ENCODE results near the gene PLK4.
"Not testable (repeated sequence)": the region's sequence is repeated elsewhere in the genome, so short reads cannot be mapped to it uniquely, and the experiment has no call there.

The PLK4 gene

DNA sequence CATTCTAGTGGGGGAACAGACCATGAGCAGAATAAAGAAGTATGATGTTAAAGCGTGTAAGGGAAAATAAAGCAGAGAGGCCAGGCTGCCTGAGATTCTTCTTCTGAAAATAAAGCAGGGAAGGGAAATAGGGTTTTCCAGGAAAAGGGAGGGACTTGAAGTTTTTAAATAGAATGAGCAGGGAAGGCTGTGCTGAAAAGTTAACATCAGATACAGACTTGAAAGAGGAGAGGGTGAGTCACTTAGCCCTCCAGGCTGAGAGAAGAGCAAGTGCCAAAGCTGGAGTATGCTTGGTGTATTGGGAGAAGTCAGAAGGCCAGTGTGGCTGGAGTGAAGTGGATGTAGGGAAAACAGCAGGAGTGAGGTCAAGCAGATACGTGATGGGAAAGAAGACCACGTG lies 10.0 kb upstream of the PLK4 start:
- Mint-ChIP-seq H3K36me3 (peaks cover 2% of the 10 kb centered on the region), H3K4me1 (no peaks in the 10 kb centered on the region), H3K27ac (no peak overlapping the region), H3K4me3 (no peak overlapping the region), H3K9me3 (peaks cover 2% of the 10 kb centered on the region), H3K27me3 (no peaks in the 10 kb centered on the region)
- ATAC-seq (ENCODE audit: low read depth) (no peak), DNase-seq (ENCODE audit: low spot score in 2 of 2) (no peak)

DNA sequence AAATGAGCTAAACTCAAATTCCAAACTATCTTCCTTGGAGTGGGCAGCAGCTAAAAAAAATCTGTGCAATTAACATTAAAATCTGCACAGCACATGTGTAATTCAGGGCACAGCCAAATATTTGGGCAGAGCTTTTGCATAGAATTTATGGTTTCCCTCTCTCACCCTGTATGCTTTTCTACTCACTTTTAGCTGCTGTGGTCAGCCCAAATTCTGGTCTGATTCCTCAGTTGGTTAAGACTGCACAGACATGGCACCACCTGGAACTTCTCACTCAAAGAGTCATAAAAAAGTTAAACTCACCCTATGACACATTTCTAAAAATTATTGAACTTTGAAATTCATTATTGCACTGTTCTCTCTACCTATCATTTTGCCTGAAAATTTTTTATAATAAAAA lies 4.9 kb upstream of the PLK4 start:
- Mint-ChIP-seq H3K27me3 (no peaks in the 10 kb centered on the region), H3K9me3 (peaks cover 2% of the 10 kb centered on the region), H3K4me3 (no peak overlapping the region), H3K4me1 (peaks cover under 1% of the 10 kb centered on the region), H3K36me3 (peaks cover 3% of the 10 kb centered on the region), H3K27ac (no peak overlapping the region)
- ATAC-seq (ENCODE audit: low read depth) (no peak), DNase-seq (ENCODE audit: low spot score in 2 of 2) (no peak)

DNA sequence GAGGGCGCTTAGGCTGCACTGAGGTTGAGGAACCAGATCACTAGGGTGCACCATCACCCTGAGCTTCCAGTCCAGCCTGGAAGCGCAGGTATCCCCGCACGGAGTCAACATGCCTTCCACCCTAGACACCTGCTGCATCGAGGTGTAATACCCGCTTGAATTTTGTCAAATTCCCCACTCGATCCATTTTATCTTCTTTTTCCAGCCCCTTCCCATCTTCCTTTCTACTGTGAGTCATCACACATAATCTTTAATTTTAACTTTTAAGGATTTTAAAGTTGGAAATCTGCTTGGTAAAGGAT lies 821 bp downstream of the PLK4 start:
- H3K27ac Mint-ChIP-seq, result peak overlapping the region; percentile 97
- H3K27me3 Mint-ChIP-seq, result no peaks in the 10 kb centered on the region
- H3K4me3 Mint-ChIP-seq, result peak overlapping the region; percentile 86
- DNase-seq (ENCODE audit: low spot score in 2 of 2) (no peak), ATAC-seq (ENCODE audit: low read depth) (no peak)
- H3K36me3 Mint-ChIP-seq, result peaks cover 6% of the 10 kb centered on the region
- H3K9me3 Mint-ChIP-seq, result no peaks in the 10 kb centered on the region
- peaks cover 6% of the 10 kb centered on the region for H3K4me1 Mint-ChIP-seq

DNA sequence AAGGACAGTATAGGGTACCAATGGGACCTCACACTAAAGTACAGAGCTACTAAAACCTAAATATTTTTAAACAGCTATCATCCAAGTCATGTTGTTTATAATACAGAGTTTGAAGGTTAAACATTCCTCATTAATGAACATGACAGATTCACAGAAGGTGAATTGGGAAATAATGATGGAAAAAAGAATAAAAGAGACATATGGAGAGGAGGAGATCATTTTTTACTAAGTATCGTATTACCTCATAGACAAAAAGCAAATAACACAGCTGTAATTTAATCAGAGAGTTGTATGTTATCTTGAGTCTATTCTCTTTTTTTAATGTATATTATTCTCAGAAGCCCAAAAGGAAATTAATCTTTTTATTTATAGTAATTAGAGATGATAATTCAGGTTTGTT lies 7.9 kb downstream of the PLK4 start:
- no peak for DNase-seq (ENCODE audit: low spot score in 2 of 2)
- Mint-ChIP-seq H3K27ac (no peak overlapping the region), H3K9me3 (no peaks in the 10 kb centered on the region), H3K4me1 (no peaks in the 10 kb centered on the region), H3K4me3 (no peak overlapping the region), H3K36me3 (peaks cover 6% of the 10 kb centered on the region), H3K27me3 (no peaks in the 10 kb centered on the region)
- no peak for ATAC-seq (ENCODE audit: low read depth)

DNA sequence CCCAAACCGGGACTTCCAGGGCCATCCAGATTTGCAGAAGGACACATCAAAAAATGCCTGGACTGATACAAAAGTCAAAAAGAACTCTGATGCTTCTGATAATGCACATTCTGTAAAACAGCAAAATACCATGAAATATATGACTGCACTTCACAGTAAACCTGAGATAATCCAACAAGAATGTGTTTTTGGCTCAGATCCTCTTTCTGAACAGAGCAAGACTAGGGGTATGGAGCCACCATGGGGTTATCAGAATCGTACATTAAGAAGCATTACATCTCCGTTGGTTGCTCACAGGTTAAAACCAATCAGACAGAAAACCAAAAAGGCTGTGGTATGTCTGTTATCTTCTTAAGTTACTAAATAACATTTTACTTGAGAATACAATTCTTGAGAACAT lies 9.2 kb downstream of the PLK4 start:
- ATAC-seq (ENCODE audit: low read depth) (no peak), DNase-seq (ENCODE audit: low spot score in 2 of 2) (no peak)
- Mint-ChIP-seq H3K27me3 (no peaks in the 10 kb centered on the region), H3K4me3 (no peak overlapping the region), H3K27ac (no peak overlapping the region), H3K36me3 (peaks cover 10% of the 10 kb centered on the region), H3K4me1 (no peaks in the 10 kb centered on the region), H3K9me3 (no peaks in the 10 kb centered on the region)

DNA sequence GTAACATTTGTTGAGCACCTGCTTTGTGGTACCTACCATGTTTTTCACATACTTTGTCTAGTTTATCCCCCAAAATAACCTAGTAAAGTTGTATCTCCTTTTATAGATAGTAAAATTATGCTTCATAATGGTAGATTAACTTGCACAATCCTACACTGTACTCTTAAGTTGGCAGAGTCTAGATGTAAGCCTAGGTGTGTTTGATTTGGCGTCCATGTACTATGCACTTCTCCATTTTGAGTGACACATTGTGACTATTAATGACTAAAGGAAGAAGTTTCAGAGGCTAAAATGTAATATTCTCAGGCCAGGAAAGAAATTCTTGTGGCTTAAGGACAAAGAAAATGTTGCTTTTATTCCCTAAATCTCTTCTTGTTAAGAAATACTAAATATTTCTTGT lies 15.4 kb downstream of the PLK4 start:
- Mint-ChIP-seq H3K27me3 (no peaks in the 10 kb centered on the region), H3K27ac (no peak overlapping the region), H3K9me3 (no peaks in the 10 kb centered on the region), H3K36me3 (peaks cover 6% of the 10 kb centered on the region), H3K4me1 (no peaks in the 10 kb centered on the region), H3K4me3 (no peak overlapping the region)
- no peak for ATAC-seq (ENCODE audit: low read depth)
- DNase-seq (ENCODE audit: low spot score in 2 of 2), result no peak

DNA sequence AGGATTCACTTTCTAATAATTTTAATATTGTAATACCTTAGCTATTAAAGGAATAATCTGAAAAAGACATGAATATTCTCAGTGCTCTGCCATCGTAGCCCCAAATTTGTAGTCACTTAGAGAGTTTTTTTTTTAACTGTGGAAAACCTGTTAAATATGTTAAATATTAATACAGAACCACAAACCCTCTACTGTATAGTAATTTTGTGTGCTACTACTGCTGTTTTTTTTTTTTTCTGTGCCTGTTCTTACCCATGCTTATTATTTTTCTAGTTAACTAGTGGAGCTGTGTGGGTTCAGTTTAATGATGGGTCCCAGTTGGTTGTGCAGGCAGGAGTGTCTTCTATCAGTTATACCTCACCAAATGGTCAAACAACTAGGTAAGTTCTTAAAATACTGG lies 15.8 kb downstream of the PLK4 start:
- Mint-ChIP-seq H3K4me1 (no peaks in the 10 kb centered on the region), H3K9me3 (no peaks in the 10 kb centered on the region), H3K36me3 (peaks cover 6% of the 10 kb centered on the region), H3K27ac (no peak overlapping the region), H3K27me3 (no peaks in the 10 kb centered on the region), H3K4me3 (no peak overlapping the region)
- DNase-seq (ENCODE audit: low spot score in 2 of 2), result no peak
- no peak for ATAC-seq (ENCODE audit: low read depth)

DNA sequence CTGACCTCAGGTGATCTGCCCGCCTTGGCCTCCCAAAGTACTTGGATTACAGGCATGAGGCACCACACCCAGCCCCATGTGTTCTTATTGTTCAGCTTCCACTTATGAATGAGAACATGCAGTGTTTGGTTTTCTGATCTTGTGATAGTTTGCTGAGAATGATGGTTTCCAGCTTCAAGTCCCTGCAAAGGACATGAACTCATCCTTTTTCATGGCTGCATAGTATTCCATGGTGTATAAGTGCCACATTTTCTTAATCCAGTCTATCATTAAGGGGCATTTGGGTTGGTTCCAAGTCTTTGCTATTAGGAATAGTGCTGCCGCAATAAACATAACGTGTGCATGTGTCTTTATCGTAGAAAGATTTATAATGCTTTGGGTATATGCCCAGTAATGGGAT lies 19.0 kb downstream of the PLK4 start:
- not testable (repeated sequence) for ATAC-seq (ENCODE audit: low read depth); H3K36me3 Mint-ChIP-seq; H3K4me3 Mint-ChIP-seq; H3K9me3 Mint-ChIP-seq; H3K27me3 Mint-ChIP-seq; H3K27ac Mint-ChIP-seq; H3K4me1 Mint-ChIP-seq; DNase-seq (ENCODE audit: low spot score in 2 of 2)

DNA sequence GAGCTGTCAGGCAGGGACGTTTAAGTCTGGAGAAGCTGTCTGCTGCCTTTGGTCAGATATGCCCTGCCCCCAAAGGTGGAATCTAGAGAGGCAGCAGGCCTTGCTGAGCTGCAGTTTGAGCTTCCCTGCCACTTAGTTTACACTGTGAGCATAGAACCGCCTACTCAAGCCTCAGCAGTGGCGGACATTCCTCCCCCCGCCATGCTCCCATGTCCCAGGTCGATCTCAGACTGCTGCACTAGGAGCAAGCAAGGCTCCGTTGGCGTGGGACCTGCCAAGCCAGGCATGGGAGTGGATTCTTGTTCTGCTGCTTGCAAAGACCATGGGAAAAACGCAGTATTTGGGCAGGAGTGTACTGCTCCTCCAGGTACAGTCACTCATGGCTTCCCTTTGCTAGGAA lies 24.3 kb downstream of the PLK4 start:
- no peak overlapping the region for H3K27ac Mint-ChIP-seq
- H3K9me3 Mint-ChIP-seq, result peaks cover 1% of the 10 kb centered on the region
- H3K27me3 Mint-ChIP-seq, result no peaks in the 10 kb centered on the region
- H3K4me3 Mint-ChIP-seq, result no peak overlapping the region
- H3K4me1 Mint-ChIP-seq, result no peaks in the 10 kb centered on the region
- H3K36me3 Mint-ChIP-seq, result no peaks in the 10 kb centered on the region
- DNase-seq (ENCODE audit: low spot score in 2 of 2) (no peak), ATAC-seq (ENCODE audit: low read depth) (no peak)

DNA sequence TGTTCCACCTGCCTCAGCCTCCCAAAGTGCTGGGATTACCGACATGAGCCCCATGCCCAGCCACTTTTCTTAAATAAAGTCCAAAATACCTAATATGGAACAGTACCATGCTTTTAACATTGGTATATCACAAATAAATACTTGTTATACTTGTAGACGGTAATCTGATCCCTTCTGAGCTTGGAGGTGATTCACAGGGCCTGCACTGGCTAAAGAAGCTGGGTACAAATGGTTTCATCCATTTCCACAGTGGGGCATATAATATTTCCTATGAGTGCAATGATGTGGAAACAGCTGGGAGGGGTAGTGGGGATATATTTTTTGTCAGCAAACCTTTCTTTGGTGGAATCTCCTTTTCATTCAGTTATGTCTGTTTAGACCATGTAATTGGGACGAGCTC lies 35.8 kb downstream of the PLK4 start:
- peaks cover 4% of the 10 kb centered on the region for H3K4me1 Mint-ChIP-seq
- DNase-seq (ENCODE audit: low spot score in 2 of 2) (no peak), ATAC-seq (ENCODE audit: low read depth) (no peak)
- no peak overlapping the region for H3K4me3 Mint-ChIP-seq
- H3K27me3 Mint-ChIP-seq, result no peaks in the 10 kb centered on the region
- peaks cover 14% of the 10 kb centered on the region for H3K36me3 Mint-ChIP-seq
- H3K27ac Mint-ChIP-seq, result no peak overlapping the region
- H3K9me3 Mint-ChIP-seq, result no peaks in the 10 kb centered on the region

DNA sequence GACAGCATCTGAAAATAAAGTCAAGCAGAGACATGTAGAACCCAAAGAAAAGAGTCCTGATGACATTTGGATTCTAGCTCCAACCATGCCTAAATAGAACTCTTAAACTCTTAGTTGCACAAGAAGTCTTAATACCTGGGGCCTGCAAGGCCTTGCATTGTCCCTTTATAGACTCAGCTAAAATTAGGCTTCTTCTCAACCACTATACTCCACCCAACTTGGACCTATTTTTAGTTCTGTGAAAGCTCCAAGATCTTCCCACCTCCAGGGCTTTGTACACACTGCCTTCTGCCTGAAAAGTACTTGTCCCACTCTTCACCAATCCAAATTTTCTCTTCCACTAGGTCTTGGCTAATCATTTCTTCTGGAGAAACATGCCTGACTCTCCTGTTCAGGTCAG lies 36.5 kb downstream of the PLK4 start:
- Mint-ChIP-seq H3K4me3 (no peak overlapping the region), H3K9me3 (no peaks in the 10 kb centered on the region), H3K27ac (no peak overlapping the region), H3K4me1 (peaks cover 4% of the 10 kb centered on the region), H3K27me3 (no peaks in the 10 kb centered on the region), H3K36me3 (peaks cover 14% of the 10 kb centered on the region)
- DNase-seq (ENCODE audit: low spot score in 2 of 2) (no peak), ATAC-seq (ENCODE audit: low read depth) (no peak)

DNA sequence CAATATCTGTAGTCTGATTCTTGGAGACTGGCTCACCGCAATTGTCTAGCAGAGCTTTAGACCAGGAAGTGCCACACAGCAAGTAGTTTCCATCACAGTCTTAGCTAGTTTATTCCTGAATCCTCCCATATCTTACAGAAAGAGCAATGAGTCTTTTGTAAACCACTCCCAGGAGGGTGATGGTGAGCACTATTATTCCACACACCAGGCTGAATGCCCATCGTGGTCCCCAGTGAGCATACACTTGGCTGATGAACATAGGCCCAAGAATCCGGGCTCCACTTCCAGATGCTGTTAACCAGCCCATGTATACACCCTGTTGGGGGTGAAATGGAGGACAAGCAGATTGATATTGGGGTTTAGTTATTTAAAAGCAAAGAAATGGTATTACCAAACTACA lies 39.8 kb downstream of the PLK4 start:
- Mint-ChIP-seq H3K27me3 (no peaks in the 10 kb centered on the region), H3K4me3 (no peak overlapping the region), H3K9me3 (peaks cover 2% of the 10 kb centered on the region), H3K27ac (no peak overlapping the region), H3K4me1 (peaks cover 6% of the 10 kb centered on the region), H3K36me3 (peaks cover 32% of the 10 kb centered on the region)
- ATAC-seq (ENCODE audit: low read depth) (no peak), DNase-seq (ENCODE audit: low spot score in 2 of 2) (no peak)

DNA sequence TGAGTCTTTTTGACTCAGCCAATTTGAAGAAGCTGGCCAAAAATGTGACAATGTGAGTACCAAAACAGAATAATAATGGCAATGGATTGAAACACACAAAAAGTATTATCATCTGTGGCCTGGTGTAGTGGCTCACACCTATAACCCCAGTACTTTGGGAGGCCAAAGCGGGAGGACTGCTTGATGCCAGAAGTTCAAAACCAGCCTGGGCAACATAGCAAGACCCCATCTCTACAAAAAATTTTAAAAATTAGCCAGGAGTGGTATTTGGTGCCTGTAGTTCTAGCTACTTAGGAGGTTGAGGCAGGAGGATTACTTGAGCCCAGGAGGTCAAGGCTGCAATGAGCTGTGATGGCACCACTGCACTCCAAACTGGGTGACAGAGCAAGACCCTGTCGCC lies 41.5 kb downstream of the PLK4 start:
- Mint-ChIP-seq H3K4me1 (peaks cover 6% of the 10 kb centered on the region), H3K27ac (no peak overlapping the region), H3K36me3 (peaks cover 40% of the 10 kb centered on the region), H3K4me3 (no peak overlapping the region), H3K27me3 (no peaks in the 10 kb centered on the region), H3K9me3 (peaks cover 4% of the 10 kb centered on the region)
- ATAC-seq (ENCODE audit: low read depth), result no peak
- no peak for DNase-seq (ENCODE audit: low spot score in 2 of 2)

DNA sequence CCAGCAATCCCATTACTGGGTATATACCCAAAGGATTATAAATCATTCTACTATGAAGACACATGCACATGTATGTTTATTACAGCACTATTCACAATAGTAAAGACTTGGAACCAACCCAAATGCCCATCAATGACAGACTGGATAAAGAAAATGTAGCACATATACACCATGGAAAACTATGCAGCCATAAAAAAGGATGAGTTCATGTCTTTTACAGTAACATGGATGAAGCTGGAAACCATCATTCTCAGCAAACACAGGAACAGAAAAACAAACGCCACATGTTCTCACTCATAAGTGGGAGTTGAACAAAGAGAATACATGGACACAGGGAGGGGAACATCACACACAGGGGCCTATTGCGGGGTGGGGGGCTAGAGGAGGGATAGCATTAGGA lies 45.0 kb downstream of the PLK4 start:
- DNase-seq (ENCODE audit: low spot score in 2 of 2); H3K27me3 Mint-ChIP-seq; H3K9me3 Mint-ChIP-seq; ATAC-seq (ENCODE audit: low read depth); H3K27ac Mint-ChIP-seq; H3K4me3 Mint-ChIP-seq; H3K4me1 Mint-ChIP-seq: not testable (repeated sequence)
- peaks cover 41% of the 10 kb centered on the region for H3K36me3 Mint-ChIP-seq

DNA sequence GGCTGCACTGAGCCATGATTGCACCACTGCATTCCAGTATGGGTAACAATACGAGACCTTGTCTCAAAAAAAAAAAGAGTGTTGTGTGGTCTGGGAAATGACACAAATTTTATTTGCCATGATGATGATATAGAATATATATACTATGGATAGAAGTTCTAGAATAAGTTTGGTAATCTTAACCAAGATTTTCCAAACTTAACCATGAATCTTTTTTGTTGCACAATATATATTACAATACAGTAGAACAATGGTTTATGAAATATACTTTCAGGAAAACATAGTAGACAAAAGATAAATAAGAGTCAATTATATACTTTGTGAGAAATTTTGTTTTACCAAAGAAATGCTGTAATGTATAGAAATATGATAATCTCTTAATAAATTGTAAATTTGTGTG lies 49.5 kb downstream of the PLK4 start:
- ATAC-seq (ENCODE audit: low read depth) (no peak), DNase-seq (ENCODE audit: low spot score in 2 of 2) (no peak)
- no peak overlapping the region for H3K27ac Mint-ChIP-seq
- H3K36me3 Mint-ChIP-seq, result peaks cover 23% of the 10 kb centered on the region
- no peak overlapping the region for H3K4me3 Mint-ChIP-seq
- H3K27me3 Mint-ChIP-seq, result no peaks in the 10 kb centered on the region
- H3K4me1 Mint-ChIP-seq, result peaks cover 3% of the 10 kb centered on the region
- H3K9me3 Mint-ChIP-seq, result peaks cover 4% of the 10 kb centered on the region

DNA sequence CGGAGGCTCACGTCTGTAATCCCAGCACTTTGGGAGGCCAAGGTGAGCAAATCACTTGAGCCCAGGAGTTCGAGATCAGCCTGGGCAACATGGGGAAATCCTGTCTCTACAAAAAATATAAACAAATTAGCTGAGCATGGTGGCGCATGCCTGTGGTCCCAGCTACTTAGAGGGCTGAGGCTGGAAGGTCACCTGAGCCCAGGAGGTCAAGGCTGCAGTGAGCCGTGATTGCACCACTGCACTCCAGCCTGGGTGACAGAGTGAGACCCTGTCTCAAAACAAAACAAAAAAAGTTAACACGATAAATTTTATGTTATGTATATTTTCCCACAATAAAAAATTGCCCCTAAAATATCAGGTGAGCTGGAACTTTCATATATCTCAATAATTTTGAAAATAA lies 51.1 kb downstream of the PLK4 start:
- H3K4me3 Mint-ChIP-seq; H3K27me3 Mint-ChIP-seq; H3K9me3 Mint-ChIP-seq; H3K4me1 Mint-ChIP-seq; DNase-seq (ENCODE audit: low spot score in 2 of 2); ATAC-seq (ENCODE audit: low read depth); H3K27ac Mint-ChIP-seq: not testable (repeated sequence)
- peaks cover 13% of the 10 kb centered on the region for H3K36me3 Mint-ChIP-seq
